GM18868 (cell line): Measurements from ENCODE around the gene SCN2B.

ENCODE experiments used
- ATAC-seq: cut with Tn5 transposase; IDR thresholded peaks from one replicate; pipeline ENCODE4 v1.9.1; 2021; ENCODE audit warnings: mild to moderate bottlenecking, moderate library complexity; ENCODE audit not compliant: unreplicated experiment

SCN2B gene

DNA sequence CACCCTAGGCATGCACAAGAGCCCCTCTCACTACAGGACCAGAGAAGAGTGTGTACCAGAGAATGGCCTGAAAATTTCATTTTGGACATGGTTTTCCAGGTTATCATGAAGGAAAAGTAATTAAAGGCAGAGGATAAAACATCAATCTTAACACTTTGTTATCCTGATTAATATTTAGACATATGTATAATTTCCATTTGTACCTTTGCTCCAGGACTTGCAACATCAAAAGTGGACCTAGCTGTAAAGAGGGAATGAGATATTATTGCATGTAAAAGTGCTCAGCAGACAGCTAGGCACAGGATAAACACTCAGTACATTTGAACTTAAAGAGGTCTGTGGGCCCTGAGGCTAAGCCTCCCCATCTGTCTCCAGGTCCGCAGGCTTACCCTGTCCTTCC is 21.8 kb downstream of the SCN2B start:
- no peak for ATAC-seq

DNA sequence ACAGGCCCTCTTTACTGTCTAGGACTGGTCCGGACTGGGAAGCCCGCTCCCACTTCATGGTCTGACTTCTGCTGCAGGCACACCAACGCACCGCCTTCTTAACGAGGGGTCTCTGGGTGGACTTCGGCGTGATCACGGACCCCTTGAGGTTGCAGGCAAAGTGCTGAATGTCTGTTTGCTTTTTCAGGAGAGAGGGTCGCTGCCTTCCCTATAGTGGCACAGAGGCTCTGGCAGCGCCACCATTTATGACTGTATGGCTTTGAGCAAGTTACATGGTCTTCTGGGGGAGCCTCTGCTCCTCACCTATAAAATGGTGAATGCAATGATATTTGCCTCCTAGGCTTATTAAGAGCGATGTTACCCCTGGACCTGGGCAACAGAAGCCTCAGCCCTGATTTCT is 22.5 kb downstream of the SCN2B start:
- no peak for ATAC-seq

DNA sequence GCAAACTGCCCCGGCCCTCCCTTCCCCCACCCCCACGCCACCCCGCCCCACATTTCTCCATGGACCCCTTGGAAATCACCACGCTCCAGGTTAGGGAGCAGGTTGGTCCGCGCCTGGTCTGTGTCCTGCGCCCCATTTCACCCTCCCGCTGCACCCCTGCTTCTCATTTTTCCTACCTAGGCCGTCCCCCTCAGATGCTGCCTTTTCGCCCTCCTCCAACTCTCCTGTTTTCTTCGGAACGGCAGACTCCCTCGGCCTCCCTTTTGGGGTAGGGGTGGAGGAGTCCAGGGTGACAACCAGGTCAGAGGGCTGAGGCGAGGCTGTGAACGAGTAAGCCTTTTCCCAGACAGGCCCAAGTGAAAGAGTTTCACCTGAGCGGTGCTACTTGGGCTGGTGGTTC is 22.9 kb downstream of the SCN2B start:
- no peak for ATAC-seq

DNA sequence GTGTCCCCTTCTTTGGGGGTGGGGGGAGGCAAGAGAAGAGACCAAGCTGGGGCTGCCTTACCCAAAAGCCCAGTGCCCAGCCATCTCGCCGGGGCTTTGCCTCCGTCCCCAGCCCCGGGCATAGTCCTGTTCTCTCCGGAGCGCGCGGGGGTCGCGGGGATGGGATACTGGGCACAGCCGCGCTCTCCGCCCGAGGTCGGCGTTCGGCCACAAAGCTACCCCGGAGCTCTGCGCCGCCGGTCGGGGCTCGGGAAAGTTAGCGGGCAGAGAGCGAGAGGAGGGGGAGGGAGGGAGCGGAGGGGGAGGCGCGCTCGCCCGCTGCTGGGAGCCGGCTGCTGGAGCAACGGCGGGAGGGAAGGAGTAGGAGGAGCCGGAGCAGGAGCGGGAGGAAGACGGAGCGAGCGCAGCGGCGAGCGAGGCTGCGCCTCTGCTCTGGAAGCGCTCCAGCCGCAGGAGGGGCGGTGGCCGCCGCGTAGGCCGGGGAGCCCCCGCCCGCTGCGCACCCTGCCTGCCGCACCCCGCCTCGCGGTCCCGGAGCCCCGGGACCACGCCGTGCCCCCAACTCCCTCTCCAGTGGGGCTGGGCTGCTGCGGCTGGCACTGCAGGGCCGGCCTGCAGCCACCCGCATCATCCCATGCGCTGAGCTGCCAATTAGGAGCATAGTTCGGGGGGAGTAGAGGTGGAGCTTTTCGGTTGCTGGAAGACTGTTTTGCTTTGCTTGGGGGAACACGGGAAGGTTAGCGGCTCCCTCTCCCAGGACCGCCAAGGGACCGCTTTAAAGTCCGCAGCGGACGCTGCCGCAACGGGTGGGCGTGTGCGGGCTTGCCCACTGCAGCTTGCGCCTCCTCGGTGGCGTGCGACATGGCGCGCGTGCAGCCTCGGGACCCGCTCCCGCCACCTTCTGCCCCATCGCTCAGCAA is 23.6 kb downstream of the SCN2B start, which contains the start of gene SCN4B:
Gene SCN4B (minus strand): TSS at position 272 of the 920 bp plus-strand sequence. CDS start 150 bp downstream, at position 122.
- no peak for ATAC-seq

DNA sequence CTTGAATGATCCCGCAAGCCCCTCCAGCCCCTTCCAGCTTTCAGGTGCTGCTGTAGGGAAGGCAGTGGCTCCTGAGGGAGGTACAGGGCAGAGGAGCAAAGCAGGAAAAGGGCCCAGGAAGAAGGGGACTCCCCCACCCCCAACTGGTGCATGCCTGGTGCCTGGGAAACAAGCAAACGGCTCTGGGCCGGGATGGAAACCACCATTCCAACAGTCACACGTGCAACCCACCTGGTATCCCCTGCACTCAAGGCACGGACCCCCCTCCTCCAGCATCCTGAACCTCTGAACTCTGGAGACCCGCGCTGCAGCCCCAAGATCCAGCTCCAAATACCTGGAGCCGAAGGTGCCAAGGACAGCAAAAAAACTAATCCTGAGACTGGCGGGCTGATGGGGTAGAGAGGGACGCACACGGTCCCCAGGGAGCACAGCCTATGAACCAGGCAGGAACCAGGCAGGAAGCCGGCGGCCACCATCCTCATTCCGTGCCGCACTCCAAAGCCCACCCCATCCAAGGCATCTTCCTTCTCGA is 24.4 kb downstream of the SCN2B start:
- no peak for ATAC-seq

DNA sequence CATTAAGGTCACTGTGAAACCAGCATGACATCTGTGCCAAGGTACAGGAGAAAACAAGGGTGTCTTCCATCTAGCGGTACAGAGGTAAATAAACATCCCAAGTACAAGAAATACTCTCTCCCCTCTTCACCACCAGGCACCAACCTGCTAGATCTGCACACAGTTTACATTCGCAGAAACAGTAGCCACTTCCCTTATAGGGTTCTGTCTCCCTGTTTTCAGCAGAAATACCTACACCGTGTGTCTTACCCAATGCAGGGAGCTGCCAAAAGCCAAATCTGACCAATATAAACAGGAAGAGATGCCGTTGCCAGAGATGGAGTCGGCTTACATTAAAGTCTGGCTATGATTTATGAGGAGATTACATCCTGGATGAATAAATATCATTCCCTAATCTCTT is 25.0 kb downstream of the SCN2B start:
- ATAC-seq: no peak

DNA sequence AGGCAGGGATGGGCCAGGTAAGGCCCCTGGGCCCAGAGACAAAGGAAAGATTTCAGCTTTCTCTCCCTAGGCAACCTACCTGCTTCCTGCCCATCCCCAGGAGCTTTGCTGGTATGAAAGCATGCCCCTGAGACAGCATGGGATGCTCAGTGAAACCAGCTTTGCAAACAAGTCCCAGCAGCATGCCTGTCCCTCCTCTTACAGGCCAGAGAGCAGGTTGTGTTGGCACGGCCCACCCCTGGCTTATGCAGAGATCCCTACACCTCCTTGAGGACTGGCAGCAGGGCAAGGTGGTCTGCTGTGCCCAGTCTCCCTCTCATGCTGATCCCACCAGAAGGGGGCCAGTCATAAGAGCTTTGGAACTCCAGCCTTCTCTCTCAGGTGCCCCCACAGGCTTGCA is 26.9 kb downstream of the SCN2B start:
- no peak for ATAC-seq

DNA sequence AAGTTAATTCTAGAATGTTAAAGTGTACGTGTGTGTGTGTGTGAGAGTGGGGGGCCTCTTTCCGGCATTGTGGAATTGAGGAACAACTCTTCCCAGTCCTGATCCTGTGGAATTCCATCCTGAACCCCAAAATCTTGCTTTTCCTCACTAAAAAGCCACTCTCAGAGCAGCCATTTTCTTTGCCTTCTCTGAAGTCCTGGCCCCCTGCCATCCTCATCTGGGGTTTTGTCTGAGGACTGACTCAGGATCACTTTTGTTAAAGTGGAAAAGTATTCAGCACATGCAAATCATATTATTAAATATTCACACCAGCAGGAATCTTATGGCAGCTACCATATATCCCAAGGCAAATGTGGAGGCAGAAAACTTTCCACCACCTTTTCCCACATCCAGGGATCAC is 27.6 kb downstream of the SCN2B start:
- no peak for ATAC-seq

DNA sequence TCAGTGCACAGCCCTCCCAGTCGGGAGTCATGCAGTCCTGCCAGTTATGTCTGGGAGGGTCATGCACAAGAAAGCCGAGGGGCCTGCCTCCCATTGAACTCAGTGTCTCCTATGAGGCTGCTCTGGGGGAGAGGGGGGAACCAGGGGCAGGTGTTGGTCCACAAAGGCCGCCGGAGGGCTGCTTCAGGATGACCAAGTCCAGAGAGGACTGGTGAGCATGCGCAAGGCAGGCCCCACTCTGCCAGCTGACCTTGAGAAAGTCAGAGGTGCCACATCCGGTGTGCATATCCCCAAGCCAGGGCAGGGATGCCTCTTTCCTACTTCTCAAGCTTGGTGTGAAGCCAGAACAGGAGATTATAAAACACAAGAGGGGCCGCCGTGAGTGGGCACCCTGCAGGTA is 28.2 kb downstream of the SCN2B start:
- ATAC-seq: no peak

DNA sequence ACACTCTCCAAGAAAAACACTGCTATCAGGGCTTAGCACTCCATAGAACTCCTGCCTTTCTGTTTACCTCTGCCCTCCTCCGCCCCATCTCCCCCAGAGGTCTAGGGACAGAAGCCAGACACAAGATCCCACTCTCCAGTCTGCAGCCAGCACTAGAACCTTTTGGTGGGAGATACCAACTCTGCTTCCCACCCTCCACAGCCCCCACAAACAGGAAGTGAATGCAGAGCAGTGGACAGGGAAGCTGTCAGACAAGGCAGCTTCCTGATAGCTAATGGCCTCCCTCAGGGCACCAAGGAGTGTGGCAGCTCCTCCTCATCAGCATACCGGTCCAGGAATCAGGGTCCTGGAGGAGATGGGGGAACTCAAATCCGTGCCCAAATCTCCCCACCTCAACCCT is 28.9 kb downstream of the SCN2B start:
- no peak for ATAC-seq

DNA sequence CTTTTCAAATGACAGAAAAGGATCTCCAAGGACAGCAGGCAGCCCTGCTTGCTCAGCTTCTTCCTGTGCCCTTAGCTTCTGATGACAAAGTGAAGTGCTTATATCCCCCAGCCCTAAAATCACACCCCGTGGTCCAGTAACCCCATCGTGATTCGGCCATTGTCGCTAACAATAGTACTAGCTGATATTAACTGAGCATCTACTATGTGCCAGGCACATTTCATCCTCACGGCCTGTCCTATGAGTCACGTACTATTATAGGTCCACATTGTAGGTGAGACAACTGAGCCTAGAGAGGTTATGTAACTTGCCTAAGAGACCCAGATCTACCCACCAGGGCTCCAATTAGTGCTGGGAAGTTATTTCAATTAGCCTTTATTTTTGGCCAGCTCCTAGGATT is 29.9 kb downstream of the SCN2B start:
- ATAC-seq: no peak

DNA sequence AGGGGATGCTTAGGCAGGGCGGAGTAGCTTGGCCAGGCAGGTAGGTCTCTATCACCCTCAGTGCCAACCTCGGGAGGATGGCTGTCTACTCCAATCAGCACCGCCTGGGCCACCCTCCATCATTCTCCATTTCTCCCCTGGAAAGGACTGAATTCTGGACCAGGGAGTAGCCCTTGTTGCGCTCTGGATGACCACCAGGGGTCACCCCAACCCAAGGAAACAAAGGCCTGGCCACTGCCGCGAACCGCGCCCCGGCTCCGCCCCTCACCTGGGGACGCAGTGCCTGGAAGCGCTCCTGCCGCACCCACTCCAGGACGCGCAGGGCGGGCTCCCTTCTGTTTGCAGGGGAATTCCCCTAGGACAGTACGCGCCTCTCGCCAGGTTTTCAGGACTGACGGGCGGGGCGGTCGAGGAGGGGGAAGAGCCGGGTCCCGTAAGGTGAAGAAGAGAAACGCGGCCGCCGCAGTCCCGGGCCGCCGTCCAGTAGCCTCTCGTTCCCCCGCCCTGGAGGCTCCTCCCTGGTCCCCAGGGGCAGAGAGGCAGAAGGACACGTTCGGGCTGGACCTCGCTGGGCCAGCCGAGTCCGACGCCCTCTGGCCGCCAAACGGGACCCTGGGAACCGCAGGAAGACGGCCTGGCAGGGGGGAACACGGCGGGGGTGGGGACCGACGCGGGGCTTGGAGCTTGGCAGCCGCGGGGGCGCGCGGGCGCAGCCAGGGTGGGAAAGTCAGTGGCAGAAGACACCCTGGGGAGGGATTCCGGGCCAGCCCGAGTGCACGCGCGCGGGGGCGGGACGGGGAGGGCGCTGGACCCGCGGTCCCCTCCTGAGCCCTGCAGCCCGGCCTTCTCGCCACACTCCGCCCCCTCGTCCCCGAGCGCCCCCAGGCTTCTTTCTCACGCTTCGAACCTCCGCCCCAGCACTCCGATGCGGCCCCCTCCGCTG is 30.9 kb downstream of the SCN2B start:
- peak; percentile 83 for ATAC-seq

DNA sequence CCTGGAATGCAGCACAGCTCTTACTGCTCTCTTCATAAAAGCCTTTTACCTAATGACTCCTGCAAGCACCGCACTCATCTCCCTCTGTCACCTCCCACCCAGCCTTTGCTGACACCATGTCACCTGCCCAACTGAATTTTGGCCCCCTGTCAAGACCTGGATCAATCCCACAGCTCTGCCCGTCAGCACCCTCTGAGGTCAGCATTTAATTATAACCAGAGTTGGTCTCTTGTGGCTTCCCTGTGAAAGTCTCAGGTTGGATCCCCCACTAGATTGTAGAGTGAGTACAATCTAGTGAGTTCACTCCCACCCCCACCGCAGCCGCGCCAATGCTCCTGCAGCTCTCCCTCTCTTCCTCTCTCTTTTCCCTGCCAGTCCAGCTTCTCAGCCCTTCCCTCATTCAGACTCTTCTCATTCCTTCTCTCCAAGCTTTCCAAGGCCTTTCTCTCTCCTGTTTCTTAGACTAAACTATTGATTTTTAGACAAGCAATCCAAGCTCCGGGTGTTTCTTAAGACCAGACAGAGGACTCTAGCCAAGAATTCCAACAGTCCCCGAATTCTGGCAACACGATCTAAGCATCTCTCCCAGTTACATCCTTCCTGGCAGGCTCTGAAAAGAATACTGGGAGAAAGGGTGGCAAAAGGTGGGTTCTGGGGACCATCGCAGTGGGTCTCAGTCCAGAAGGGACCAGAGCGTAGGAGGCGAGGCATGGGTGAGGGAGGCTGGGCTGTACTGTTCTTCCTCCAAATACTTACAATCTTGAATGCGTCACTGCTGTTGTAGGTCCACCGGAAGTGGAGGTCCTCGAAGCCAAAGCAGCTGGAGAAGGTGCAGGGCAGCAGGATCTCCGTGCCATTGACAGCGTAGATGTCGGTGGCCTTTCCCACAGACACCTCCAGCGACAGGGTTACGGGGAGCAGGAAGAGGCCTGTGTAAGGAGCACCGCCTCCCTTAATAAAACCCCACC is 31.9 kb downstream of the SCN2B start:
- ATAC-seq: no peak

DNA sequence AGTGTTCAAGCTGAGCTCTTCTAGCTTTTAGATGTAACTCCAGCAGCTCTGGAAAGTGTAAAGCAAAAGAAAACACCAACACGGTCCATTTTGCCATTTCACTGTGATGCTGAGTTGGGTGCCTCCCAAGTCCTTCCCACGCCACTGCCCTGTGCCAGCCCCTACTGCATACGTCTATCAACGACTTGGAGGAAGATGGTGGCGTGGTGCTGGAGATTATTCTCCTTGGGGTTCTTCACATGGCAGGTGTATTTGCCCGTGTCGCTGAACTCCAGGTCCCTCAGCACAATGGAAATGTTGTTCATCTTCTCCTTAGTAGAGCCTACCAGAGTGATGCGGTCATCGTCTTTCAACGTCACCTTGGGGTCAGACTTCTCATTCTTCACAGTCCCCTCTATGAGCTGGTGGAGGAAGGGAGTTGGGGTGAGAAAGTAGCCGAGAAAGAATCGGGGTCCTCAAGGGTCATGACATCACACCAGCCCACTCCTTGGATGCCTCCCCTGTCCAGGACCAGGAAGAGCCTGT is 32.7 kb downstream of the SCN2B start:
- no peak for ATAC-seq

DNA sequence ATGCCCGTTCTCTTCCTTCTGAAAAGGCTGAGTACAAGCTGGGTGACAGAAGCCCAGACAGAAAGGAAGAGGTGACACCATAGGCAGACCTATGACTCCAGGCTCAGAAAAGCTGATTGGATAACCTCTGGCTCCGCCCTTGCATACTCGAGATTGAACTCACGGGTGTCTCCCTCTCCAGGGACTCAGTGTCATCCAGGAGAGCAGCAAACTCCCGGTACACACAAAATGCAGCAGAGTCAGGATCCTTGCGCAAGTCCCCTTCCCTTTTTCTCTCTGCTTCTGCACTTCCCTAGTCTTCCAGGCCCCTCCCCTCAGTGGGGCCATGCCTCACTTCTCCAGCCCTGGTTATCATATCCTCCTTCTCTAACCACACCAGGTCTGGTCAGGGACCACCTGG is 33.6 kb downstream of the SCN2B start:
- ATAC-seq: no peak

DNA sequence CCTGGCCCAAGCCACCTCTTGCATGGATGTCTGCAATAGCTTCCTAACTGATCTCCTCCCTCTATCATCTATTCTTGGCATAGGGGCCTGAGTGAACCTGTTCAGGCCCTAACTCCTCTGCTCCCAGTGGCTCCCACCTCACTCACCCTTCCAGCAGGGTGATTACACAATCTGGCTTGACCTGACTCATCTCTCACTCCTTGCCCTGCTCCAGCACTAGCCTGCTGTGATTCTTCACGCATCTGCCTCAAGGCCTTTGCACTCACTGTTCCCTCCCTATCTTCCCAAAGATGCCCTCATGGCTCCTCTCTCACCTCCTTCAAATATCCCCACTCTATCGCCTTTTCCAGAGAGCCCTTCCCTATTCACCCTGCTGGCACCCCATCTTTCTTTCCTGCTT is 34.4 kb downstream of the SCN2B start:
- no peak for ATAC-seq

DNA sequence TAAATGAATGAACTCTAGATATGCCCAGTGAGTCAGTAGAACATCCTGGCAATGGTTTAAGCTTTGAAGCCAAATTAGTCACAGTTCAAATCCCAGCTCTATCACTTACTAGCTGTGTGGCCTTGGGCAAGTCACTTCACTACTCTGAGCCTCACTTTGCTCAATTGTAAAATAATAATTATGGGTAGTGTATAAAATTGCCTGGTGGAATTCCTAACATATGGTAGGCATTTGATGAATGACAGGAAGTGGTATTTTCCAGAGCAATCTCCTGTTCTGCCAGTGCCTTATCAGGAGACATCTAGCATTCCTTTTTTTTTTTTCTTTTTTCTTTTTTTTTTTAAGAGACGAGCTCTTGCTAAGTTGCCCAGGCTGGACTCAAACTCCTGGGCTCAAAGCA is 36.9 kb downstream of the SCN2B start:
- ATAC-seq: no peak

DNA sequence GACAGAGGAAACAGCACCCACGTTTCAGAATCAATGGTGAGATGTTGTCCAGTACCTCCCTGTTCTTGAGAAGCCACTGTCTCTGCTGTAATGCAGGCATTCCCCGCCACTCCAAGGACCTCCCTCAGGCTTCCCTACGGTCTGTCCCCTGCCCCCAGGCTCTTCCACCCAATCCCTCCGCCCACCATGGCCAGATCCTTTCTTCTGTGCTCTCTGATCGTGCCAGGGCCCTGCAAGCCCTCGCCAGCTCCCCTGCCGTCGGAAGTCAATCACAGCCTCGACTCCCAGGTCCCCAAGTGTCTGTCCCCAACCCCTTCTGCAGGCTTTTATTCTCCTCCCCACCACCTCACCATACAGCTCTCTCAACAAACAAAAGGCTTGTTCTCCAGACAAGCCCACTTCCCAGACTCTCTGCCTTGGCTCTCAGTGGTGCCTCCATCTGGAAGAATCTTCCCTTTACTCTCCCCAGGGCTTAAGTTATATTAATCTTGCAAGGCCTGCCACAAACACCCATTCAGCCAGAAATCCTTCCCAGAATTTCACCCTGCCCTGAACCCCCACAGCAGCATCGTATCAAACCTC is 37.5 kb downstream of the SCN2B start:
- ATAC-seq: no peak

DNA sequence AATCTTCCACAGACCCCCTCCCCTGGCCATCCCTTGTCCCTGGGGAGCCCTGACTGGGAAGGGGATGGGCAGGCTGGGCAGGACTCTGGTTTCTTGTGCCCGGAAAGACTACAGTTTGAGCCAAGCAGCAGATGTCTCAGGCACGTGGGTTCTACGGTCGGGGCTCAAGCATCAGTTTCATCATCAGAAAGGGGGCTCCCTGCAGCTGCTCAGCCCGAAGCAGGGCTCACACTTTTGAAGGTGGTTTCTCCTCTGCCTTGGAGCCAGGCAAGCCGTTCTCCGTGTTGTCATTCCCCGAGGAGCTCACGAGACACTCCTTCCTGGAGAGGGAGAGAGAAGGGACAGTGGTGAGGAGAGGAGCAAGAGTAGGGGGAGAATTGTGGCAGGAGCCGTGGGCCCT is 39.6 kb downstream of the SCN2B start:
- no peak for ATAC-seq

DNA sequence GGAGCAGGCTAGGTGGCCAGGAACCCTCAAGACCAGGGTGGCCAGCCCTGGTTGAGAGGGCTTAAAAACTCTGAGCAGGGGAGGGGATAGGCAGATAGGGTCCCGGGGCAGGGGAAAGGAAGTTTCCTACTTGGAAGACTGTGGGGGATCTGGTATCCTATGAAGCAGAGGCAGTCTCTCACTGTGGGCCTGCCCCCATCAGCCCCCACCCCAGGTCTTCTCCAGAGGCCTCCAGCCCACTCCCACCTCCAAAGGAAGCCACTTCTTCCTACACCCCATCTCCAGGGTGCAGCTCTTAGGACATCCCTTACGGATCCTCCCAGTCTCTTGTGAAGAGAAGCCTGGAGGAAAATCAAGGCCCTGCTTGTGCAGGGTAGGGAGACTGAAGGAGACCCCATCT is 40.1 kb downstream of the SCN2B start:
- ATAC-seq: no peak
